ENCODE results near the gene ARID3C.

- TF ChIP-seq CTCF (conservative IDR thresholded peaks at IDR 0.05; ENCODE audit: low read depth in 2 of 2) (no peak), REST (IDR thresholded peaks at IDR 0.05; ENCODE audit: unreplicated experiment) (no peak), EZH2 (IDR thresholded peaks at IDR 0.05; ENCODE audit: low read depth, unreplicated experiment) (peak; percentile 74)
Measured at GRCh38 chr9:34579104-34579807, 49.6 kb downstream of the ARID3C start.

Data from GM23338 (cell line).